HEK293 (cell line): ENCODE results near the gene UCKL1.
A peak's percentile ranks its signal among the peaks of the same experiment; 100 is the strongest.

Experiments
- MZF1 ChIP-seq: fragments of 450-650 bp; formaldehyde crosslinking; IDR thresholded peaks from 2 replicates; pipeline ENCODE4 v1.5.1; 2017; ENCODE audit warnings: missing biosample characterization, missing genetic modification characterization, borderline replicate concordance
- OSR2 ChIP-seq: fragments of 450-650 bp; formaldehyde crosslinking; IDR thresholded peaks from 2 replicates; pipeline ENCODE4 v1.5.1; 2016; ENCODE audit warnings: missing biosample characterization, missing genetic modification characterization
- OVOL3 ChIP-seq: fragments of 450-650 bp; formaldehyde crosslinking; IDR thresholded peaks from 2 replicates; pipeline ENCODE4 v1.5.1; 2016; ENCODE audit warnings: missing biosample characterization, missing genetic modification characterization
- RBAK ChIP-seq: fragments of 450-650 bp; formaldehyde crosslinking; IDR thresholded peaks from 2 replicates; pipeline ENCODE4 v1.5.1; 2016; ENCODE audit warnings: missing biosample characterization, missing genetic modification characterization
- SETDB1 ChIP-seq: IDR thresholded peaks from one replicate; pipeline ENCODE4 v1.6.1; 2017; ENCODE audit warnings: mild to moderate bottlenecking, low read length, moderate library complexity, mixed read lengths; ENCODE audit not compliant: insufficient read length
- SP2 ChIP-seq: fragments of 450-650 bp; formaldehyde crosslinking; IDR thresholded peaks from 2 replicates; pipeline ENCODE4 v1.5.1; 2016; ENCODE audit warnings: missing biosample characterization, missing genetic modification characterization
- TCF7L2 ChIP-seq: IDR thresholded peaks from 2 replicates; pipeline ENCODE4 v1.6.1; 2011; ENCODE audit warnings: low read depth, mild to moderate bottlenecking, inconsistent platforms, low read length, moderate library complexity, borderline replicate concordance
- ZBTB11 ChIP-seq: fragments of 450-650 bp; formaldehyde crosslinking; conservative IDR thresholded peaks from 2 replicates; pipeline ENCODE4 v1.5.1; 2016; ENCODE audit warnings: low read depth, missing biosample characterization, missing genetic modification characterization
- ZBTB26 ChIP-seq: fragments of 450-650 bp; formaldehyde crosslinking; optimal IDR thresholded peaks from 2 replicates; pipeline ENCODE3; 2016; ENCODE audit warnings: missing biosample characterization, mild to moderate bottlenecking, missing genetic modification characterization
- ZBTB48 ChIP-seq: fragments of 450-650 bp; formaldehyde crosslinking; IDR thresholded peaks from 2 replicates; pipeline ENCODE4 v1.5.1; 2016; ENCODE audit warnings: missing biosample characterization, missing genetic modification characterization
- ZBTB7A ChIP-seq: fragments of 450-650 bp; formaldehyde crosslinking; IDR thresholded peaks from 2 replicates; pipeline ENCODE4 v1.5.1; 2016; ENCODE audit warnings: low read depth, missing biosample characterization, missing genetic modification characterization
- ZFHX2 ChIP-seq: fragments of 450-650 bp; formaldehyde crosslinking; conservative IDR thresholded peaks from 2 replicates; pipeline ENCODE4 v1.5.1; 2016; ENCODE audit warnings: missing biosample characterization, missing genetic modification characterization
- ZFP37 ChIP-seq: fragments of 450-650 bp; formaldehyde crosslinking; IDR thresholded peaks from 2 replicates; pipeline ENCODE4 v1.5.1; 2016; ENCODE audit warnings: missing biosample characterization, missing genetic modification characterization
- ZNF19 ChIP-seq: fragments of 450-650 bp; formaldehyde crosslinking; IDR thresholded peaks from 2 replicates; pipeline ENCODE4; 2016; ENCODE audit warnings: missing biosample characterization, missing genetic modification characterization, low read depth
- ZNF366 ChIP-seq: fragments of 450-650 bp; formaldehyde crosslinking; conservative IDR thresholded peaks from 2 replicates; pipeline ENCODE4 v1.5.1; 2016; ENCODE audit warnings: missing biosample characterization, missing genetic modification characterization
- ZNF394 ChIP-seq: fragments of 450-650 bp; formaldehyde crosslinking; IDR thresholded peaks from 2 replicates; pipeline ENCODE4 v1.5.1; 2016; ENCODE audit warnings: missing biosample characterization, missing genetic modification characterization, mild to moderate bottlenecking, moderate library complexity, borderline replicate concordance
- ZNF433 ChIP-seq: fragments of 450-650 bp; formaldehyde crosslinking; IDR thresholded peaks from 2 replicates; pipeline ENCODE4 v1.5.1; 2016; ENCODE audit warnings: missing biosample characterization, missing genetic modification characterization, low read depth
- ZNF473 ChIP-seq: fragments of 450-650 bp; formaldehyde crosslinking; IDR thresholded peaks from 2 replicates; pipeline ENCODE4 v1.5.1; 2017; ENCODE audit warnings: missing biosample characterization, missing genetic modification characterization
- ZNF548 ChIP-seq: fragments of 450-650 bp; formaldehyde crosslinking; IDR thresholded peaks from 2 replicates; pipeline ENCODE4 v1.5.1; 2016; ENCODE audit warnings: missing biosample characterization, missing genetic modification characterization
- ZNF561 ChIP-seq: fragments of 450-650 bp; IDR thresholded peaks from 2 replicates; pipeline ENCODE4 v1.5.1; 2018; ENCODE audit warnings: missing biosample characterization, missing genetic modification characterization, borderline replicate concordance
- ZNF645 ChIP-seq: fragments of 450-650 bp; formaldehyde crosslinking; IDR thresholded peaks from 2 replicates; pipeline ENCODE4; 2016; ENCODE audit warnings: missing biosample characterization, missing genetic modification characterization
- ZNF747 ChIP-seq: fragments of 450-650 bp; formaldehyde crosslinking; IDR thresholded peaks from 2 replicates; pipeline ENCODE4 v1.5.1; 2016; ENCODE audit warnings: missing biosample characterization, missing genetic modification characterization
- ZNF768 ChIP-seq: fragments of 450-650 bp; formaldehyde crosslinking; IDR thresholded peaks from 2 replicates; pipeline ENCODE4 v1.5.1; 2018; ENCODE audit warnings: missing biosample characterization, mild to moderate bottlenecking, missing genetic modification characterization
- ZNF785 ChIP-seq: fragments of 450-650 bp; formaldehyde crosslinking; IDR thresholded peaks from 2 replicates; pipeline ENCODE4 v1.5.1; 2016; ENCODE audit warnings: missing biosample characterization, missing genetic modification characterization
- TF ChIP-seq, protein P1 (sequence below): fragments of 450-650 bp; formaldehyde crosslinking; IDR thresholded peaks from 2 replicates; pipeline ENCODE4 v1.5.1; 2017; ENCODE audit warnings: missing biosample characterization, missing genetic modification characterization
- TF ChIP-seq, protein P2 (sequence below): fragments of 450-650 bp; formaldehyde crosslinking; IDR thresholded peaks from 2 replicates; pipeline ENCODE4 v1.5.1; 2017; ENCODE audit warnings: missing biosample characterization, missing genetic modification characterization
- TF ChIP-seq, protein P3 (sequence below): fragments of 450-650 bp; formaldehyde crosslinking; IDR thresholded peaks from 2 replicates; pipeline ENCODE4 v1.5.1; 2016; ENCODE audit warnings: missing biosample characterization, missing genetic modification characterization

UCKL1 gene

DNA sequence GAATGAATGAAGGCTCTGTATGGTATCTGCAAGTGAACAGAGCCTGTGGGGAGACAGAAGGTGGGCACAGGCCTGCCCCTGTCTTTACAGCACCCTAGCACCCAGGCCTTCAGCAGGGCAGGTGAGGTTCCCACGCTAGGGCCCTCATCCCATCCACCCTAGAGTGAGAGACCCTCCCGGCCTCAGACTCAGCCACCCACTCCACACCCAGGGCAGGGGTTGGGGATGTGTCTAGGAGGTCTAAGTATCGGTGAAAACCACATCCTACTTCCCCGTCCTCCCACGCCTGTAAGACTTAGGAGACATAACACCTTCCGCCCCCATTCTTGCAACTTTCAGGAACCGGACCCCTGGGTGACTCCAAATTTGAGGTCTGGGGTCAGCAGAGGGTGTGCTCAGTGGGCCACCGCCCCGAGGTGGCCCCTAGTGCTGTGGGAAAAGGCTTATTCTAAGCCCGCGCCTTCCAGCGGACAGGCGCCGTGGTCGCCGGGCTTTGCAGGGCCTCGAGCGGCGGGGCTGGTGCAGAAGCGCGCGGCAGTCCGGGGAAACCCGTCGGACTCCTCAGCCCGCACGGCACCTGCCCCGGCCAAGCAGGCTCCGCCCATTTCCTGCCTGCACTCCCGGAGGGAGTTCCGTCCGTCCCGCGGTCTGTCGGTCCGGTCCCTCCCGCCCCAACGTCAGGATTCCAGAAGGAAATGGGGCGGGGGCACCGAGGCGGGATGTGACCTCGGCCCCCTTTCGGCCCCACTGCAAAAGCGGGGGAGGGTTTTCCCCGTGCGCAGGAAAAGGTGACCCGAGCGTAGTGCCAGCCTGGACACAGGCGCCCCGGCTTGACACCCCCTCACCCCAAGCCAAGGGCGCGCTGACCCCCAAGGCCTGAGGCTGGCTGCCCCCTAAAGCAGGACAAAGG lies 22.4 kb upstream of the UCKL1 start (continued):
- TF ChIP-seq ZNF645 = no peak
- TF ChIP-seq ZNF366 (tag by site-specific recombination) = 0 out of 2 replicates have a peak, but pooled peaks have one; percentile 41
- no peak for TF ChIP-seq RBAK (tag by site-specific recombination)
- peak; percentile 90 for TF ChIP-seq SP2
- peak; percentile 95 for TF ChIP-seq ZBTB11
- no peak for TF ChIP-seq ZFP37 (tag by site-specific recombination)
- TF ChIP-seq OSR2 (tag by site-specific recombination) = no peak
- TF ChIP-seq, protein P1, sequence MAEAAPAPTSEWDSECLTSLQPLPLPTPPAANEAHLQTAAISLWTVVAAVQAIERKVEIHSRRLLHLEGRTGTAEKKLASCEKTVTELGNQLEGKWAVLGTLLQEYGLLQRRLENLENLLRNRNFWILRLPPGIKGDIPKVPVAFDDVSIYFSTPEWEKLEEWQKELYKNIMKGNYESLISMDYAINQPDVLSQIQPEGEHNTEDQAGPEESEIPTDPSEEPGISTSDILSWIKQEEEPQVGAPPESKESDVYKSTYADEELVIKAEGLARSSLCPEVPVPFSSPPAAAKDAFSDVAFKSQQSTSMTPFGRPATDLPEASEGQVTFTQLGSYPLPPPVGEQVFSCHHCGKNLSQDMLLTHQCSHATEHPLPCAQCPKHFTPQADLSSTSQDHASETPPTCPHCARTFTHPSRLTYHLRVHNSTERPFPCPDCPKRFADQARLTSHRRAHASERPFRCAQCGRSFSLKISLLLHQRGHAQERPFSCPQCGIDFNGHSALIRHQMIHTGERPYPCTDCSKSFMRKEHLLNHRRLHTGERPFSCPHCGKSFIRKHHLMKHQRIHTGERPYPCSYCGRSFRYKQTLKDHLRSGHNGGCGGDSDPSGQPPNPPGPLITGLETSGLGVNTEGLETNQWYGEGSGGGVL (tag by site-specific recombination) = 0 out of 2 replicates have a peak, but pooled peaks have one; percentile 29
- TF ChIP-seq ZNF394 (tag by site-specific recombination) = no peak
- TF ChIP-seq OVOL3 (tag by site-specific recombination) = no peak
- TF ChIP-seq, protein P2, sequence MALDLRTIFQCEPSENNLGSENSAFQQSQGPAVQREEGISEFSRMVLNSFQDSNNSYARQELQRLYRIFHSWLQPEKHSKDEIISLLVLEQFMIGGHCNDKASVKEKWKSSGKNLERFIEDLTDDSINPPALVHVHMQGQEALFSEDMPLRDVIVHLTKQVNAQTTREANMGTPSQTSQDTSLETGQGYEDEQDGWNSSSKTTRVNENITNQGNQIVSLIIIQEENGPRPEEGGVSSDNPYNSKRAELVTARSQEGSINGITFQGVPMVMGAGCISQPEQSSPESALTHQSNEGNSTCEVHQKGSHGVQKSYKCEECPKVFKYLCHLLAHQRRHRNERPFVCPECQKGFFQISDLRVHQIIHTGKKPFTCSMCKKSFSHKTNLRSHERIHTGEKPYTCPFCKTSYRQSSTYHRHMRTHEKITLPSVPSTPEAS (tag by site-specific recombination) = no peak
- TF ChIP-seq ZNF433 = no peak
- TF ChIP-seq ZNF785 (tag by site-specific recombination) = no peak
- TF ChIP-seq ZBTB7A (tag by site-specific recombination) = peak; percentile 89; the same call in 1 of the 2 replicates
- TF ChIP-seq MZF1 = no peak
- TF ChIP-seq ZBTB48 (tag by site-specific recombination) = no peak
- TF ChIP-seq, protein P3, sequence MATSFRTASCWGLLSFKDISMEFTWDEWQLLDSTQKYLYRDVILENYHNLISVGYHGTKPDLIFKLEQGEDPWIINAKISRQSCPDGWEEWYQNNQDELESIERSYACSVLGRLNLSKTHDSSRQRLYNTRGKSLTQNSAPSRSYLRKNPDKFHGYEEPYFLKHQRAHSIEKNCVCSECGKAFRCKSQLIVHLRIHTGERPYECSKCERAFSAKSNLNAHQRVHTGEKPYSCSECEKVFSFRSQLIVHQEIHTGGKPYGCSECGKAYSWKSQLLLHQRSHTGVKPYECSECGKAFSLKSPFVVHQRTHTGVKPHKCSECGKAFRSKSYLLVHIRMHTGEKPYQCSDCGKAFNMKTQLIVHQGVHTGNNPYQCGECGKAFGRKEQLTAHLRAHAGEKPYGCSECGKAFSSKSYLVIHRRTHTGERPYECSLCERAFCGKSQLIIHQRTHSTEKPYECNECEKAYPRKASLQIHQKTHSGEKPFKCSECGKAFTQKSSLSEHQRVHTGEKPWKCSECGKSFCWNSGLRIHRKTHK (tag by site-specific recombination) = no peak
- peak; percentile 80 for TF ChIP-seq ZNF561 (tag by site-specific recombination)
- no peak for TF ChIP-seq ZNF747 (tag by site-specific recombination)
- no peak for TF ChIP-seq ZNF473
- no peak for TF ChIP-seq ZNF768 (tag by site-specific recombination)
- no peak for TF ChIP-seq ZNF19
- peak; percentile 71 for TF ChIP-seq ZBTB26 (tag by site-specific recombination)
- no peak for TF ChIP-seq TCF7L2
- TF ChIP-seq ZFHX2 (tag by site-specific recombination) = peak; percentile 47
- TF ChIP-seq SETDB1 = no peak
- TF ChIP-seq ZNF548 = no peak
